ENCODE measurements around the gene MCL1.
"Not testable (repeated sequence)": the region's sequence is repeated elsewhere in the genome, so short reads cannot be mapped to it uniquely, and the experiment has no call there.

Gene MCL1

DNA sequence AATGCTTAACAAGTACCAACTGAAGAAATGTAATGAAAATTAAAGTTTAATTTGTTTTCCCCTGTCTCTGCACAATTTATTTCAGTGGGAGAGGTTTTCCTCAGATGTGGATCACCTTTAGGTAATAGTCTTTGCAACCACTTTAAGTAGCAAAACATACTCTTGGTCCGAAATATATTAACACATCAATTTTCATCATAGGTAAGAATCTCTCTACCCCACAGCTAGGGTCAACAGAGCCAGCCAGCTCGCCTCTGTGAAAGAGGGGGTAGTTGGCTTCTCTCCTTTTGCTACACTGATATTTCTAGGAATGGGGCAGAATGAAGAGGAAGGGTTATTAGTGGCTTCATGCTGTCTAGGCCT is 24.8 kb upstream of the MCL1 start:
- no peaks in the 10 kb centered on the region for H3K9me3 ChIP-seq (ENCODE audit: control insufficient read depth, insufficient read depth, low read length)
- no peaks in the 10 kb centered on the region for H3K27me3 ChIP-seq (ENCODE audit: control insufficient read depth, low read length)
- H3K4me1 ChIP-seq (ENCODE audit: control insufficient read depth, low read length), result no peaks in the 10 kb centered on the region
- TF ChIP-seq, protein P1, sequence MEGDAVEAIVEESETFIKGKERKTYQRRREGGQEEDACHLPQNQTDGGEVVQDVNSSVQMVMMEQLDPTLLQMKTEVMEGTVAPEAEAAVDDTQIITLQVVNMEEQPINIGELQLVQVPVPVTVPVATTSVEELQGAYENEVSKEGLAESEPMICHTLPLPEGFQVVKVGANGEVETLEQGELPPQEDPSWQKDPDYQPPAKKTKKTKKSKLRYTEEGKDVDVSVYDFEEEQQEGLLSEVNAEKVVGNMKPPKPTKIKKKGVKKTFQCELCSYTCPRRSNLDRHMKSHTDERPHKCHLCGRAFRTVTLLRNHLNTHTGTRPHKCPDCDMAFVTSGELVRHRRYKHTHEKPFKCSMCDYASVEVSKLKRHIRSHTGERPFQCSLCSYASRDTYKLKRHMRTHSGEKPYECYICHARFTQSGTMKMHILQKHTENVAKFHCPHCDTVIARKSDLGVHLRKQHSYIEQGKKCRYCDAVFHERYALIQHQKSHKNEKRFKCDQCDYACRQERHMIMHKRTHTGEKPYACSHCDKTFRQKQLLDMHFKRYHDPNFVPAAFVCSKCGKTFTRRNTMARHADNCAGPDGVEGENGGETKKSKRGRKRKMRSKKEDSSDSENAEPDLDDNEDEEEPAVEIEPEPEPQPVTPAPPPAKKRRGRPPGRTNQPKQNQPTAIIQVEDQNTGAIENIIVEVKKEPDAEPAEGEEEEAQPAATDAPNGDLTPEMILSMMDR (IDR thresholded peaks at IDR 0.05; ENCODE audit: low read depth, low read length, poor library complexity, severe bottlenecking), result no peak
- TF ChIP-seq EZH2phosphoT487 (IDR thresholded peaks at IDR 0.05; ENCODE audit: borderline replicate concordance, low read length), result no peak
- H3F3A ChIP-seq (ENCODE audit: control insufficient read depth, insufficient read depth), result no peaks in the 10 kb centered on the region
- no peak overlapping the region for H3K27ac ChIP-seq (ENCODE audit: low read depth, low read length)
- no peak overlapping the region for H3K4me3 ChIP-seq (ENCODE audit: low read length)
- H3K4me2 ChIP-seq (ENCODE audit: low read length), result no peak overlapping the region
- H4K20me1 ChIP-seq (ENCODE audit: control insufficient read depth, insufficient read depth, low read depth, low read length), result no peaks in the 10 kb centered on the region
- H3K9me2 ChIP-seq (replicated peaks; ENCODE audit: control insufficient read depth, low read length), result no peaks in the 10 kb centered on the region
- H3K79me2 ChIP-seq (ENCODE audit: control insufficient read depth, low read length), result no peaks in the 10 kb centered on the region
- H3K36me3 ChIP-seq (ENCODE audit: control insufficient read depth, low read length), result no peaks in the 10 kb centered on the region

DNA sequence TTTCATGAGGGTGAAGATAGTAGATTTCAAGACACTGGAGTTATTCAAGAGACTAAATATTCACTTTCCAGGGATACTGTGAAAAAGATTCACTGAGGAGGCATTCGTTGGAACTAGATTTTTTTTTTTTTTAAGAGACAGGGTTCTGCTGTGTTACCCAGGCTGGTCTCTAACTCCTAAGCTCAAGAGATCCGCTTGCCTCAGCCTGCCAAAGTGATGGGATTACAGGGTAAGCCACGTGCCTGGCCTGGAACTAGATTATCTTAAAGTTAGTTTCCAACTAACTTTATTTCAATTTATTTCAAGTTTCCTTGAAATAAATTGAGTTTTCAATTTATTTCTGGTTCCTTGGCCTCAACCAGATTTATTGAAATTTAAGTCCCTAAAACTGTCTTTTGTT is 24.3 kb upstream of the MCL1 start:
- Histone ChIP-seq H3F3A (ENCODE audit: control insufficient read depth, insufficient read depth) (no peaks in the 10 kb centered on the region), H3K27me3 (ENCODE audit: control insufficient read depth, low read length) (no peaks in the 10 kb centered on the region), H3K4me1 (ENCODE audit: control insufficient read depth, low read length) (no peaks in the 10 kb centered on the region), H3K79me2 (ENCODE audit: control insufficient read depth, low read length) (no peaks in the 10 kb centered on the region), H3K9me3 (ENCODE audit: control insufficient read depth, insufficient read depth, low read length) (no peaks in the 10 kb centered on the region), H3K4me2 (ENCODE audit: low read length) (no peak overlapping the region), H4K20me1 (ENCODE audit: control insufficient read depth, insufficient read depth, low read depth, low read length) (no peaks in the 10 kb centered on the region), H3K9me2 (replicated peaks; ENCODE audit: control insufficient read depth, low read length) (no peaks in the 10 kb centered on the region), H3K4me3 (ENCODE audit: low read length) (no peak overlapping the region), H3K27ac (ENCODE audit: low read depth, low read length) (no peak overlapping the region), H3K36me3 (ENCODE audit: control insufficient read depth, low read length) (no peaks in the 10 kb centered on the region)
- no peak for TF ChIP-seq EZH2phosphoT487 (IDR thresholded peaks at IDR 0.05; ENCODE audit: borderline replicate concordance, low read length)
- TF ChIP-seq, protein P1 (IDR thresholded peaks at IDR 0.05; ENCODE audit: low read depth, low read length, poor library complexity, severe bottlenecking), result no peak

DNA sequence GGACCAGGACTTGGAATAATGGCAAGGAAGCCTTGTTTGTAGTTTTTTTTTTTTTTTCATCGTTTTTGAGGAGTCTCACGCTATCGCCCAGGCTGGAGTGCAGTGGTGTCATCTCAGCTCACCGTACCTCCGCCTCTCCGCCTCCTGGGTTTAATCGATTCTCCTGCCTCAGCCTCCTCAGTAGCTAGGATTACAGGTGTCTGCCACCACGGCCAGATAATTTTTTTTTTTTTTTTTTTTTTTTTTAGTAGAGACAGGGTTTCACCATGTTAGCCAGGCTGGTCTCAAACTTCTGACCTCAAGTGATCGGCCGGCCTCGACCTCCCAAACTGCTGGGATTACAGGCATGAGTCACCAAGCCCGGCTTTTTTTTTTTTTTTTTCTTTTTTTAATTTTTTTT is 23.0 kb upstream of the MCL1 start:
- not testable (repeated sequence) for H3K9me3 ChIP-seq (ENCODE audit: control insufficient read depth, insufficient read depth, low read length); H3K4me2 ChIP-seq (ENCODE audit: low read length); H3K4me1 ChIP-seq (ENCODE audit: control insufficient read depth, low read length); H3K4me3 ChIP-seq (ENCODE audit: low read length); H3K27ac ChIP-seq (ENCODE audit: low read depth, low read length); H3K9me2 ChIP-seq (replicated peaks; ENCODE audit: control insufficient read depth, low read length); H3F3A ChIP-seq (ENCODE audit: control insufficient read depth, insufficient read depth); H4K20me1 ChIP-seq (ENCODE audit: control insufficient read depth, insufficient read depth, low read depth, low read length); H3K27me3 ChIP-seq (ENCODE audit: control insufficient read depth, low read length); H3K36me3 ChIP-seq (ENCODE audit: control insufficient read depth, low read length); H3K79me2 ChIP-seq (ENCODE audit: control insufficient read depth, low read length)

DNA sequence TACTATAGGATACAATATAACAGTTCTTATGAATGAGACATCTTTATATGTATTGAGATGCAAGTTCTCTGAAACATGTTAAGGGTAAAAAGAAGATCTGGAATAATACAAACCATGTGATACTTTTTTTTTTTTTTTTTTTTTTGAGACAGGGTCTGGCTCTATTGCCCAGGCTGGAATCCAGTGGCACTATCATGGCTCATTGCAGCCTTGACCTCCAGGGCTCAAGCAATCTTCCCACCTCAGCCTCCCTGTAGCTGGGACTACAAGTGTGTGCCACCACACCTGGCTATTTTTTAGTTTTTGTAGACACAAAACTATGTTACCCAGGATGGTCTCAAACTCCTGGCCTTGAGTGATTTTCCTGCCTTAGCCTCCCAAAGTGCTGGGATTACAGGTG is 22.1 kb upstream of the MCL1 start:
- no peaks in the 10 kb centered on the region for H3K79me2 ChIP-seq (ENCODE audit: control insufficient read depth, low read length)
- H3F3A ChIP-seq (ENCODE audit: control insufficient read depth, insufficient read depth), result no peaks in the 10 kb centered on the region
- no peaks in the 10 kb centered on the region for H4K20me1 ChIP-seq (ENCODE audit: control insufficient read depth, insufficient read depth, low read depth, low read length)
- H3K4me1 ChIP-seq (ENCODE audit: control insufficient read depth, low read length), result no peaks in the 10 kb centered on the region
- no peak overlapping the region for H3K27ac ChIP-seq (ENCODE audit: low read depth, low read length)
- no peaks in the 10 kb centered on the region for H3K27me3 ChIP-seq (ENCODE audit: control insufficient read depth, low read length)
- no peaks in the 10 kb centered on the region for H3K9me3 ChIP-seq (ENCODE audit: control insufficient read depth, insufficient read depth, low read length)
- no peak for TF ChIP-seq EZH2phosphoT487 (IDR thresholded peaks at IDR 0.05; ENCODE audit: borderline replicate concordance, low read length)
- TF ChIP-seq, protein P1 (IDR thresholded peaks at IDR 0.05; ENCODE audit: low read depth, low read length, poor library complexity, severe bottlenecking), result no peak
- H3K36me3 ChIP-seq (ENCODE audit: control insufficient read depth, low read length), result no peaks in the 10 kb centered on the region
- H3K9me2 ChIP-seq (replicated peaks; ENCODE audit: control insufficient read depth, low read length), result no peaks in the 10 kb centered on the region
- H3K4me3 ChIP-seq (ENCODE audit: low read length), result no peak overlapping the region
- no peak overlapping the region for H3K4me2 ChIP-seq (ENCODE audit: low read length)

DNA sequence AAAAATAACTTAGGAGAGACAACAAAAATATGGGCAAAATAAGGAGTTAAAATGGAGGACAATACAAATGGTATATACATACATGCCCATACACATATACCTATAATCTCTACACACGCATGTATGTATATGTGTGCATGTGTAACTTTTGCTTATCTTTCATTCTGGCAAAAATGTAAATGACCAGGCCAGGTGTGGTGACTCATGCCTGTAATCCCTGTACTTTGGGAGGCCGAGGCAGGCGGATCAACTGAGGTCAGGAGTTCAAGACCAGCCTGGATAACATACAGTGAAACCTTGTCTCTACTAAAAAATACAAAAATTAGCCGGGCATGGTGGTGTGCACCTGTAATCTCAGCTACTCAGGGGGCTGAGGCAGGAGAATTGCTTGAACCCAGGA is 18.9 kb upstream of the MCL1 start:
- H3K9me2 ChIP-seq (replicated peaks; ENCODE audit: control insufficient read depth, low read length); H3K79me2 ChIP-seq (ENCODE audit: control insufficient read depth, low read length); H3K36me3 ChIP-seq (ENCODE audit: control insufficient read depth, low read length); H3K4me1 ChIP-seq (ENCODE audit: control insufficient read depth, low read length); H4K20me1 ChIP-seq (ENCODE audit: control insufficient read depth, insufficient read depth, low read depth, low read length); H3K4me3 ChIP-seq (ENCODE audit: low read length); H3K4me2 ChIP-seq (ENCODE audit: low read length); H3K27me3 ChIP-seq (ENCODE audit: control insufficient read depth, low read length); H3K27ac ChIP-seq (ENCODE audit: low read depth, low read length); H3K9me3 ChIP-seq (ENCODE audit: control insufficient read depth, insufficient read depth, low read length); H3F3A ChIP-seq (ENCODE audit: control insufficient read depth, insufficient read depth): not testable (repeated sequence)

Data from DOHH2 (cell line).